K562 (cell line): ENCODE measurements around the gene ICA1. TPM values are rescaled to one million over a fixed set of nuclear protein-coding genes. Genes with fewer than 3 reads are reported as not detected.

Experiments used
- ATAC-seq: fragments of 200-7000 bp; cut with Tn5 transposase; 3 replicates; pipeline ENCODE4 v1.9.1; 2020; ENCODE audit warnings: moderate library complexity
- BruUV-seq: library from RNA; stranded (reverse); fragments of 400-500 nt; replicated peaks from 2 replicates; lab custom pipeline; 2021; lab: Mats Ljungman, UMichigan
- CTCF ChIA-PET: fragments of 300-600 bp; formaldehyde crosslinking; extraction: SDS; loops from one replicate; lab custom pipeline; 2021; ENCODE audit warnings: low intra/inter-chr PET ratio; lab: Yijun Ruan, JAX
- POLR2A ChIA-PET: fragments of 300-600, 350-650 bp; sonication (Branson Sonifier 250); formaldehyde crosslinking; extraction: SDS; loops from one replicate; lab custom pipeline; 2021; ENCODE audit warnings: antibody characterized with exemption, inconsistent platforms; lab: Yijun Ruan, JAX
- DNase-seq, 4 experiments: peaks; one replicate each; pipeline versions ENCODE4 v3.0.0 to v3.0.0-alpha.2; 2011 to 2018; ENCODE audit warnings: low spot score in 3 of 4, mixed read lengths in 3 of 4; ENCODE audit errors: extremely low read depth in 1 of 4
- FAIRE-seq: peaks from 2 replicates; lab custom pipeline; 2011; peaks lifted over from hg19 to GRCh38; lab: Jason Lieb, UNC
- H2AFZ ChIP-seq: 2 replicates; pipeline ENCODE4 v1.6.0; 2011; ENCODE audit warnings: low read depth, low read length, control low read depth, inconsistent platforms
- H3K27ac ChIP-seq: fragments of 200-600 bp; 3 replicates; pipeline ENCODE4 v1.8.0; 2011; ENCODE audit warnings: low read depth, mild to moderate bottlenecking, control low read depth, inconsistent platforms, low read length, moderate library complexity, mixed read lengths; ENCODE audit errors: extremely low read depth
- H3K27me3 ChIP-seq, 2 experiments: fragments of 300-600 bp in 1 of 2; 2 replicates in 1 of 2; 3 replicates in 1 of 2; pipeline versions ENCODE4 v1.6.0 to v1.8.0; 2011; ENCODE audit warnings: inconsistent platforms in 2 of 2, low read length in 2 of 2, mild to moderate bottlenecking in 1 of 2, mixed read lengths in 1 of 2, moderate library complexity in 1 of 2; ENCODE audit not compliant: control insufficient read depth in 2 of 2, insufficient read depth in 2 of 2
- H3K36me3 ChIP-seq: fragments of 300-600 bp; 3 replicates; pipeline ENCODE4 v1.8.0; 2011; ENCODE audit warnings: mild to moderate bottlenecking, low read length, inconsistent platforms; ENCODE audit not compliant: control insufficient read depth, insufficient read depth
- H3K4me1 ChIP-seq, 2 experiments: fragments of 200-600 bp in 1 of 2; replicated peaks in 1 of 2; 2 replicates in 1 of 2; 3 replicates in 1 of 2; pipeline versions ENCODE4 v1.5.1 to v1.8.0; 2011; ENCODE audit warnings: inconsistent platforms in 2 of 2, low read length in 2 of 2, mild to moderate bottlenecking in 1 of 2, mixed read lengths in 1 of 2, moderate library complexity in 1 of 2; ENCODE audit not compliant: control insufficient read depth in 2 of 2, insufficient read depth in 2 of 2
- H3K4me2 ChIP-seq: 2 replicates; pipeline ENCODE4 v1.6.1; 2011; ENCODE audit warnings: low read length, control low read depth, inconsistent platforms, mixed read lengths; ENCODE audit not compliant: insufficient read depth
- H3K4me3 ChIP-seq: fragments of 200-600 bp; sonication (generic), shearing (Covaris generic); 2 replicates; pipeline ENCODE4 v1.5.1; 2016; ENCODE audit warnings: control low read depth, inconsistent platforms
- H3K79me2 ChIP-seq: fragments of 200-600 bp; 3 replicates; pipeline ENCODE4 v1.8.0; 2011; ENCODE audit warnings: low read length, inconsistent platforms; ENCODE audit not compliant: control insufficient read depth, insufficient read depth
- H3K9ac ChIP-seq, 2 experiments: 2 replicates each; pipeline versions ENCODE4 v1.6.0 to v1.6.1; 2011; ENCODE audit warnings: low read depth in 2 of 2, low read length in 2 of 2, control low read depth in 1 of 2, inconsistent platforms in 1 of 2, mild to moderate bottlenecking in 1 of 2, mixed read lengths in 1 of 2; ENCODE audit not compliant: insufficient read depth in 1 of 2
- H3K9me1 ChIP-seq: one replicate; pipeline ENCODE4 v1.6.0; 2011; ENCODE audit warnings: inconsistent platforms, mild to moderate bottlenecking, low read length, moderate library complexity; ENCODE audit not compliant: control insufficient read depth, insufficient read depth
- H3K9me3 ChIP-seq: replicated peaks from 2 replicates; pipeline ENCODE4 v1.5.1; 2011; ENCODE audit warnings: low read depth, low read length, inconsistent platforms; ENCODE audit not compliant: control insufficient read depth, insufficient read depth
- H4K20me1 ChIP-seq: replicated peaks from 2 replicates; pipeline ENCODE4 v1.6.1; 2011; ENCODE audit warnings: low read length, inconsistent platforms, mixed read lengths; ENCODE audit not compliant: control insufficient read depth, insufficient read depth
- ARID1B ChIP-seq: fragments of 450-650 bp; IDR thresholded peaks from 2 replicates; pipeline ENCODE4 v1.6.1; 2016; ENCODE audit warnings: antibody characterized with exemption, mild to moderate bottlenecking, inconsistent platforms
- EHMT2 ChIP-seq: fragments of 450-650 bp; IDR thresholded peaks from 2 replicates; pipeline ENCODE4 v1.6.1; 2018; ENCODE audit warnings: antibody characterized with exemption
- GABPB2 ChIP-seq: fragments of 250-450 bp; sonication (Bioruptor Pico); conservative IDR thresholded peaks from 2 replicates; pipeline ENCODE4 v1.5.1; 2021; ENCODE audit warnings: mild to moderate bottlenecking
- KLF10 ChIP-seq: fragments of 250-450 bp; sonication (Bioruptor Pico); IDR thresholded peaks from 2 replicates; pipeline ENCODE4 v1.6.1; 2021; ENCODE audit warnings: matching md5 sums
- MYC ChIP-seq, 2 experiments: fragments of 250-450 bp in 1 of 2; sonication (Bioruptor Pico) in 1 of 2; IDR thresholded peaks; 2 replicates each; pipeline versions ENCODE4 v1.5.1 to v1.6.1; 2012 to 2021; ENCODE audit warnings: low read depth in 2 of 2, borderline replicate concordance in 1 of 2, improper control_type of control experiment in 1 of 2, low read length in 1 of 2, mild to moderate bottlenecking in 1 of 2, moderate library complexity in 1 of 2
- PHB ChIP-seq: fragments of 250-450 bp; sonication (Bioruptor Pico); IDR thresholded peaks from 2 replicates; pipeline ENCODE4 v1.5.0; 2021
- SMARCE1 ChIP-seq: fragments of 450-650 bp; IDR thresholded peaks from 2 replicates; pipeline ENCODE4 v1.7.1; 2016; ENCODE audit warnings: mild to moderate bottlenecking
- TBL1XR1 ChIP-seq, 2 experiments: IDR thresholded peaks; 2 replicates each; pipeline ENCODE4 v1.6.1; 2012; ENCODE audit warnings: improper control_type of control experiment in 2 of 2, low read length in 2 of 2, mild to moderate bottlenecking in 1 of 2
- WGBS: fragments of 100-300 bp; shearing (Covaris generic); methylation state at CpG from one replicate; pipeline ENCODE4 v1.1.6; 2016; ENCODE audit warnings: low coverage, mixed read lengths; ENCODE audit not compliant: insufficient coverage; ENCODE audit errors: missing lambda C conversion rate; 5-methylcytosine and 5-hydroxymethylcytosine counted together
- in situ Hi-C: fragments of 300-500 bp; cut with MboI; formaldehyde crosslinking; loops from 4 replicates; pipeline ENCODE4 v1.15.0; 2018; ENCODE audit warnings: inconsistent platforms, mixed read lengths
- intact Hi-C: fragments of 100-400 bp; cut with micrococcal nuclease; formaldehyde crosslinking; loops from 2 replicates; pipeline ENCODE4 v1.14.2; 2022
- polyA plus RNA-seq, 8 experiments: library from polyadenylated mRNA; depleted of rRNA in 4 of 8; stranded (reverse) in 5 of 8; unstranded in 3 of 8; fragments of >200 nt; fragmentation: Nextera tagmentation in 2 of 8; fragmentation: Illumina TruSeq in 1 of 8; extraction: Ambion mirVana in 2 of 8; extraction: Trizol in 1 of 8; gene quantifications; 2 replicates each; pipeline versions ENCODE4 v1.2.1 to v1.2.3, GENCODE V29; 2011 to 2014; ENCODE audit warnings: inconsistent platforms in 1 of 8, missing spikeins in 1 of 8
- total RNA-seq, 7 experiments: library from RNA; depleted of rRNA in 6 of 7; stranded (reverse); fragments of >200 nt in 6 of 7; fragmentation: Illumina TruSeq in 2 of 7; extraction: Trizol in 2 of 7; gene quantifications; 2 replicates each; pipeline versions ENCODE4 v1.2.1 to v1.2.3, GENCODE V29; 2011 to 2021; ENCODE audit warnings: low replicate concordance in 1 of 7
- TF ChIP-seq, protein P1 (sequence below): fragments of 250-450 bp; sonication (Bioruptor Pico); IDR thresholded peaks from 2 replicates; pipeline ENCODE4 v1.8.0; 2022; ENCODE audit warnings: inconsistent platforms
- TF ChIP-seq, protein P2 (sequence below), 2 experiments: fragments of 450-650 bp in 1 of 2; sonication (generic) in 1 of 2; formaldehyde crosslinking; conservative IDR thresholded peaks; 2 replicates each; pipeline versions ENCODE4 v1.4.0 to v1.8.1; 2020 to 2022; ENCODE audit warnings: mild to moderate bottlenecking in 1 of 2, missing genetic modification reagents in 1 of 2
- TF ChIP-seq, protein P3 (sequence below): IDR thresholded peaks from 2 replicates; pipeline ENCODE4 v1.6.1; 2012; ENCODE audit warnings: low read depth, low read length, improper control_type of control experiment, borderline replicate concordance
- TF ChIP-seq, protein P4 (sequence below): sonication (generic); IDR thresholded peaks from 2 replicates; pipeline ENCODE4 v1.6.1; 2016

The ICA1 gene
- total and polyA plus RNA-seq, 9 of the 15 experiments (the other 6 are each of a cell fraction or from before 2014, with no cell fraction given) = 7.1 to 22.3 (median 16.4) TPM

DNA sequence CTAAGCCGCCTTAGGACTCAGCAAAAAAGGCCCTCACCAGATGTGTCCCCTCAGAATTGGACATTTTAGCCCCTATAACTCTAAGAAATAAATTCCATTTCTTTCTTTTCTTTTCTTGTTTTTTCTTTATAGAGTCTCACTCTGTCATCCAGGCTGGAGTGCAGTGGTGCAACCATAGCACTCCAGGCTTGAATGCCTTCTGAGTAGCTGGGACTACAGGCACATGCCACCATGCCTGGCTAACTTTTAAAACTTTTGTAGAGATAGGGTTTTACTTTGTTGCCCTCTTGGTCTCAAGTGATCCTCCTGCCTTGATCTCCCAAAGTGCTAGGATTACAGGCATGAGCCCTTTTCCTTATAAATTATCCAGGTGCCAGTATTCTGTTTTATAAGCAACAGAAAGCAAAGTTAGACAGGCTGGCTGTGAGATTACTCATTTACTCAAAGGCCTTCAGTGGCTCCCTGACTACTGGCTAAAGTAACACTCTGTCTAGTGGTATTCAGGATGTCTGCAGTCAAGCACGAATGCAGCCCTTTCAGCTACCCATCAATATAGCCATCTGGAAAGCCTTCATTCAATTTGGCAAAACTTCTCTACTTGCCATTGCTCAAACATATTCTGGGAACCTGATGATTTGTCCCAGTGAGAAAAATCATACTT lies 128.6 kb downstream of the ICA1 start (continued):
- TF ChIP-seq, protein P1, sequence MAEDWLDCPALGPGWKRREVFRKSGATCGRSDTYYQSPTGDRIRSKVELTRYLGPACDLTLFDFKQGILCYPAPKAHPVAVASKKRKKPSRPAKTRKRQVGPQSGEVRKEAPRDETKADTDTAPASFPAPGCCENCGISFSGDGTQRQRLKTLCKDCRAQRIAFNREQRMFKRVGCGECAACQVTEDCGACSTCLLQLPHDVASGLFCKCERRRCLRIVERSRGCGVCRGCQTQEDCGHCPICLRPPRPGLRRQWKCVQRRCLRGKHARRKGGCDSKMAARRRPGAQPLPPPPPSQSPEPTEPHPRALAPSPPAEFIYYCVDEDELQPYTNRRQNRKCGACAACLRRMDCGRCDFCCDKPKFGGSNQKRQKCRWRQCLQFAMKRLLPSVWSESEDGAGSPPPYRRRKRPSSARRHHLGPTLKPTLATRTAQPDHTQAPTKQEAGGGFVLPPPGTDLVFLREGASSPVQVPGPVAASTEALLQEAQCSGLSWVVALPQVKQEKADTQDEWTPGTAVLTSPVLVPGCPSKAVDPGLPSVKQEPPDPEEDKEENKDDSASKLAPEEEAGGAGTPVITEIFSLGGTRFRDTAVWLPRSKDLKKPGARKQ (CRISPR knock-in tag) = no peak
- TF ChIP-seq, protein P2, sequence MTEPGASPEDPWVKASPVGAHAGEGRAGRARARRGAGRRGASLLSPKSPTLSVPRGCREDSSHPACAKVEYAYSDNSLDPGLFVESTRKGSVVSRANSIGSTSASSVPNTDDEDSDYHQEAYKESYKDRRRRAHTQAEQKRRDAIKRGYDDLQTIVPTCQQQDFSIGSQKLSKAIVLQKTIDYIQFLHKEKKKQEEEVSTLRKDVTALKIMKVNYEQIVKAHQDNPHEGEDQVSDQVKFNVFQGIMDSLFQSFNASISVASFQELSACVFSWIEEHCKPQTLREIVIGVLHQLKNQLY (CRISPR knock-in tag; conservative IDR thresholded peaks at IDR 0.05) = no peak
- no peak for TF ChIP-seq GABPB2 (CRISPR knock-in tag)

DNA sequence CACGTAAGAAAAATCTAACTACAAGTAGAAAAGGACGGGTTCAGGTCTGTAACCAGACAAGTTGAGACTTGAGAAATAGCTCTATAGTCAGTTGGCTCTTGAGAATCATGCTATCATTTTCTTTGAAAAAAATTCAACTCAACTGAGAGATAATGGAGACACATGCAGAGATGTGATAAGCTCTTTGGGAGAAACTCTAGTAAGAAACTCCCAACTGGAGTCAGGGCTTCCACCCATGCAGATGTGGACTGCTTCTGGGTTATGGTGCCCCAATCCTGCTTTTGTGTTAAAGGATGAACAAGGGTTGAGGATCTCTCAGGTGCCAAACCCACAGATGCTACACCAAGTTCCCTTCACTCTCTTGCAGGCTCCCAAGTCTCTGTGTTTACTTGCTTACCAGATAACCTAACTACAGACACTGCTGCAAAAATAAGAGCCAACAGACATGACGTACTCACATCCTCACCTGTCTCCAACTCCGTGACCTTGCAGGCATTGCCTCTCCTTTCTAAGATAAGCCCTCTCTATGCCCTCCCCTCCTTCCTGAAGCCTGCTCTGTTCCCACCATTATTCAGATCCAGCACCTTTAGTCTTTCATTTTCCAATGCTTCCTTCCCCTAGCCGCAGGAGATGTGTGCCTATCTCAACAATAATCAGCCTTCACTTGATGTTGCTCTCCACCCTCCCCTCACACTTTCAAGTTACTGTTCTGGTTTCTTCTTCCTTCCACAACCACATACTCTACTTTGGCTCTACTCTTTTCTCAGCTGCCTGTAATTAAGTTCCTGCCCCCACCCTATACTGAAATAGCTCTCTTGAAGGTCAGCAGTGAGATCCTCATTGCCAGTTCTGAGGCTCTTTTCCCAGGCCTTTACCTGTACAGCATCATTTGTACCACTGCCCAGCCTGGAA lies 130.0 kb downstream of the ICA1 start:
- peak overlapping the region; percentile 57 for H2AFZ ChIP-seq
- in situ Hi-C loops = no loop called here
- TF ChIP-seq PHB = no peak
- peak; percentile 35; the same call in 1 of the 2 replicates for TF ChIP-seq MYC (IDR thresholded peaks at IDR 0.05; ENCODE audit: low read depth, low read length)
- no peak for TF ChIP-seq MYC (CRISPR knock-in tag; IDR thresholded peaks at IDR 0.05; ENCODE audit: borderline replicate concordance, low read depth)
- TF ChIP-seq KLF10 (CRISPR knock-in tag) = no peak
- peak; percentile 88 for TF ChIP-seq ARID1B
- peak; percentile 72 for TF ChIP-seq EHMT2
- TF ChIP-seq, protein P3, sequence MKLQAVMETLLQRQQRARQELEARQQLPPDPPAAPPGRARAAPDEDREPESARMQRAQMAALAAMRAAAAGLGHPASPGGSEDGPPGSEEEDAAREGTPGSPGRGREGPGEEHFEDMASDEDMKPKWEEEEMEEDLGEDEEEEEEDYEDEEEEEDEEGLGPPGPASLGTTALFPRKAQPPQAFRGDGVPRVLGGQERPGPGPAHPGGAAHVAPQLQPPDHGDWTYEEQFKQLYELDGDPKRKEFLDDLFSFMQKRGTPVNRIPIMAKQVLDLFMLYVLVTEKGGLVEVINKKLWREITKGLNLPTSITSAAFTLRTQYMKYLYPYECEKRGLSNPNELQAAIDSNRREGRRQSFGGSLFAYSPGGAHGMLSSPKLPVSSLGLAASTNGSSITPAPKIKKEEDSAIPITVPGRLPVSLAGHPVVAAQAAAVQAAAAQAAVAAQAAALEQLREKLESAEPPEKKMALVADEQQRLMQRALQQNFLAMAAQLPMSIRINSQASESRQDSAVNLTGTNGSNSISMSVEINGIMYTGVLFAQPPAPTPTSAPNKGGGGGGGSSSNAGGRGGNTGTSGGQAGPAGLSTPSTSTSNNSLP = 0 out of 2 replicates have a peak, but pooled peaks have one; percentile 57
- TF ChIP-seq SMARCE1 = 0 out of 2 replicates have a peak, but pooled peaks have one; percentile 30
- TF ChIP-seq TBL1XR1 (IDR thresholded peaks at IDR 0.05; ENCODE audit: low read length in 2 of 2) = peak in 1 of 2 experiments; percentile 32; a peak in 1 of 4 replicates
- TF ChIP-seq, protein P4, sequence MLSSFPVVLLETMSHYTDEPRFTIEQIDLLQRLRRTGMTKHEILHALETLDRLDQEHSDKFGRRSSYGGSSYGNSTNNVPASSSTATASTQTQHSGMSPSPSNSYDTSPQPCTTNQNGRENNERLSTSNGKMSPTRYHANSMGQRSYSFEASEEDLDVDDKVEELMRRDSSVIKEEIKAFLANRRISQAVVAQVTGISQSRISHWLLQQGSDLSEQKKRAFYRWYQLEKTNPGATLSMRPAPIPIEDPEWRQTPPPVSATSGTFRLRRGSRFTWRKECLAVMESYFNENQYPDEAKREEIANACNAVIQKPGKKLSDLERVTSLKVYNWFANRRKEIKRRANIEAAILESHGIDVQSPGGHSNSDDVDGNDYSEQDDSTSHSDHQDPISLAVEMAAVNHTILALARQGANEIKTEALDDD = peak; percentile 60; the same call in 1 of the 2 replicates

More for the DNA sequence above, 130.0 kb downstream of the ICA1 start:
- DNase-seq = peak in 3 of 4 experiments; percentile 17 to 73 (median 65)
- Histone ChIP-seq H3K4me1 (peaks cover 5 to 37% of the 10 kb centered on the region in 2 experiments; a peak in 4 of 5 replicates), H3K4me2 (peak overlapping the region; percentile 80), H3K36me3 (no peaks in the 10 kb centered on the region; the same call in 2 of the 3 replicates), H3K9me1 (no peaks in the 10 kb centered on the region), H3K27me3 (no peaks in the 10 kb centered on the region), H3K9ac (peak overlapping the region in 1 of 2 experiments; percentile 8; a peak in 1 of 4 replicates), H3K9me3 (no peaks in the 10 kb centered on the region), H3K4me3 (no peak overlapping the region), H4K20me1 (no peaks in the 10 kb centered on the region), H3K79me2 (no peaks in the 10 kb centered on the region), H3K27ac (peak overlapping the region; percentile 69)
- WGBS = 1% methylated on average over 5 of the region's 5 CpGs
- POLR2A ChIA-PET = interaction anchor here (0.7 to 1.3 kb wide), 5 partner anchors 13 to 58 kb away, joined by 3 to 4 read pairs (median 3); no protein-coding TSS in a partner anchor
- peak; percentile 78 for ATAC-seq
- peak; percentile 85 for FAIRE-seq
- intact Hi-C loops = no loop called here
- no TSS peak for BruUV-seq
- CTCF ChIA-PET = no interaction called here
